Fibroblast of skin of right quadriceps (primary cell): ENCODE data around the gene ISL2.
"Not testable (repeated sequence)": the region's sequence is repeated elsewhere in the genome, so short reads cannot be mapped to it uniquely, and the experiment has no call there.

Source experiments
- DNase-seq: peaks from one replicate; pipeline ENCODE4 v3.0.0-alpha.2; 2013

Gene ISL2

GRCh38 chr15:76336254-76337058 is at the start of gene ISL2:
TSS of gene ISL2 (plus strand) at chr15:76336773. CDS start at chr15:76336884, 111 bp downstream.
- peak; percentile 83 for DNase-seq

GRCh38 chr15:76289582-76289981 is 47.0 kb upstream of the ISL2 start:
- no peak for DNase-seq

DNA sequence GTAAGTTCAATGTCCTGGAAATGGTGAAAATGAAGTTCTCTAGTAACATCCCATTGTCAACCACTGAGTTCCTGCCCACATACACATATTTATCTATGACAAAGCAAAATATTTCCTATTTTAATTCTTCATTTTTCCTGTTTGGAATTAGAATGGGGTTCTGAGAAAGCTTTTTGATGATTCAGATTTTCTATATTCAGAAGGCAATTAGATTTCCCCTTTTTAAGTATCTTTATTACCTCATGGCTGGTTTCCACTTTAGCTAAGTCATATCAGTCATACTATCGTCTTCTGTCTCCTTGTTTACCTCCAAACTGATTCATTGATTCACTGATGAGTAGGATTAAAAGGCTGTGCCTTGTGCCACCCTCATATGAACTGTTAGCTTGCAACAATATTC is 43.2 kb upstream of the ISL2 start:
- DNase-seq = peak; percentile 22

DNA sequence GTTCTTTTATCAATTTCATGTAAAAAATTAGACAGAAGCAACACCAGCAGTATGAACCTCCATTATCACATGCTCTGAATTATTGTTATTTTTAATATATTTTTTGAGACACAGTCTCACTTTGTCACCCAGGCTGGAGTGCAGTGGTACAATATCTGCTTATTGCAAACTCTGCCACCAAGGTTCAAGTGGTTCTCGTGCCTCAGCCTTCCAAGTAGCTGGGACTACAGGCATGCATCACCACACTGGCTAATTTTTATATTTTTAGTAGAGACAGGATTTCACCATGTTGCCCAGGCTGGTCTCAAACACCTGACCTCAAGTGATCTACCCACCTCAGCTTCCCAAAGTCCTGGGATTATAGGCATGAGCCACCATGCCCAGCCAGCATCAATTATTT is 42.1 kb upstream of the ISL2 start:
- DNase-seq = not testable (repeated sequence)

DNA sequence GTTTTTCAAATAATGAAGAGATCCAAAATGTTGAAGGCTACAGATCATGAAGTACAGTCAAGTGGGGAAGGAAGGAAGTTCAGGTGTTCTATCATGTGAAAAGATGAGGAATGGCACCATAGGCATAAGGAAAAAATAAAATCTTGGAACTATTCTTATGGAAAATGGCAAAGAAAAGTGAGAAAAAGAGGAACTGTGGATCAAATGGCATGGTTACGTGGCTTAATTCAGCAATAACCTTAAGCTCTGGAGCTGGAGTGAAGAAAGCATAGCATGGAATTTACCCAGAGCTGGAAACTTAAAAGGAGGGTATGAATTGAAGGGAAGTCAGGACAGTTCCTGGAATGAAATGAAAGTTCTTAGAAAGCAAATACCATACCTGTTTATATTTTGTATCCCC is 39.7 kb upstream of the ISL2 start:
- no peak for DNase-seq

DNA sequence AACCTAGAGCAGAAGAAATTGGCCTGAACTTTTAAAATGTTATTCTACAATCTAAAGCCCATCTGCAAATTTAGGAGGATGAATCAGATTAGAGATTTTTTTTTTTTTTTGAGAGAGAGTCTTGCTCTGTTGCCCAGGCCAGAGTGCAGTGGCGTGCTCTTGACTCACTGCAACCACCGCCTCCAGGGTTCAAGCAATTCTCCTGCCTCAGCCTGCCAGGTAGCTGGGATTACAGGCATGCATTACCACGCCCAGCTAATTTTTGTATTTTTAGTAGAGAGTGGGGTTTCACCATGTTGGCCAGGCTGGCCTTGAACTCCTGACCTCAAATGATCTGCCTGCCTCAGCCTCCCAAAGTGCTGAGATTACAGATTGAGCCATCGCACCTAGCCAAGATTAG is 38.6 kb upstream of the ISL2 start:
- not testable (repeated sequence) for DNase-seq

GRCh38 chr15:76298986-76299385 is 37.6 kb upstream of the ISL2 start:
- no peak for DNase-seq

GRCh38 chr15:76299786-76300185 is 36.8 kb upstream of the ISL2 start:
- DNase-seq = no peak

GRCh38 chr15:76303909-76304308 is 32.7 kb upstream of the ISL2 start:
- no peak for DNase-seq

- DNase-seq = no peak
Measured at GRCh38 chr15:76309601-76310330, 26.8 kb upstream of the ISL2 start.

DNA sequence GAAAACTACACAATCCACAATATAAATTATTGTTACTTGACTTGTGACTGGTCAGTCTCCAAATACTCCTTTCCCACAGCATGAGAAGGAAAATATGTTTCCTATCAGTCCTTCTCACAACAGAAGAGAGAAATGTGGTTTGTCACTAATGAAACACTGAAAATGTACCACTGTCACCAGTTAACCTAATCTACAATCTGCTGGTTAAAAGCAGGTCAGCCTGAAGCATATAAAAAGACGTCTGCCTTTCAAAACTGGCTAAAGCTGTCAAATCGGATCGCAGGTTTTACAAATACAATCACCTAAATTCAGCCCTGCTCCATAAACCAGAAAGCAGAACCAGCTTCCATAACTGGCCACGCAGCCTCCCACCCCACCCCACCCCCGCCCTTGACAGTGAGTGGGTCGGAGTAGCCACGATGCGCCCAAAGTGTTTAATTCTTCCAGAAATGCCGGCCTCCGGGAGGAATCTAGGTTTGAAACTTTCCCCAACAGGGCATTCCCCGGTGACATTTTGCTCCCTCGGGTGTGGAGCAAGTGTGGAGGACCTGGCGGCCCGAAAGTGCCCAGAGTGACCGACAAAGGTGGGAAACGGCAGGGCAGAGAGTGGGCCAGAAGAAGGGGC is 26.0 kb upstream of the ISL2 start:
- peak; percentile 14 for DNase-seq

- DNase-seq = peak; percentile 97
Measured at GRCh38 chr15:76311100-76311953, 25.2 kb upstream of the ISL2 start, which contains the start of gene ETFA. TSS of gene ETFA (minus strand) at chr15:76311469. CDS start at chr15:76311388, 81 bp downstream.

- peak; percentile 7 for DNase-seq
Measured at GRCh38 chr15:76312540-76313174, 23.9 kb upstream of the ISL2 start.

- DNase-seq = not testable (repeated sequence)
Measured at GRCh38 chr15:76313175-76313567, 23.4 kb upstream of the ISL2 start.

DNA sequence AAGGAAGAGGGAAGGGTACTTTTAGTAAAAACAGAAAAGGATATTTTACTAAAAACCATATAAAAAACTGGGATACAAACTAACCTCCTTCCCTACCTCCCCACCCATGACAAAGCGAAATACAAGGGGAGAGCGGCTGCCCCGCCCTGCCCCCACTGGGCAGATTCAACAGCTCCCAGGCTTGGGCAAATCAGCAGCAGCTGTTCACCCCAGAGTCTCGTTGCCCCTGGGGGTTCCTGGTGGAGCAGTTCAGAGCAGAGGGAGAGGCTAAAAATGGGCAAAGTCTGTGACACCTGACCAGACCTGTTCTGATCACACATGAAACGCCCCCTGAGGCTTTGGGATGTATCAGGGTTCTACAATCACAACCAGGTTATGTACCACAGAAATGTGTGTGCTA is 22.8 kb upstream of the ISL2 start:
- no peak for DNase-seq

DNA sequence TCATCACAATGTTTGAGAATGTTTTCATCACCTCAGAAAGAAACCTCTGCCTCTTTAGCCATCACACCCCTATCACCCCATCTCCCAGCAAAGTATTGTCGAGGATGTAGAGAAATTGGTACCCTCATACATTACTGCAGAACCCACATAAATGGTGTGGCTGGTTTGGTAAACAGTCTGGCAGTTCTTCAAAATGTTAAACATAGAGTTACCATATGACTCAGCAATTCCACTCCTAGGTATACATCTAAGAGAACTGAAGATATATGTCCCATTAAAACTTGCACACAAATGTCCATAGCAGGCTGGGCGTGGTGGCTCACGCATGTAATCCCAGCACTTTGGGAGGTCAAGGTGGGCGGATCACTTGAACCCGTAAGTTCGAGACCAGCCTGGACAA is 16.6 kb upstream of the ISL2 start:
- DNase-seq = no peak

GRCh38 chr15:76321171-76321570 is 15.4 kb upstream of the ISL2 start:
- DNase-seq = no peak

GRCh38 chr15:76321602-76322001 is 15.0 kb upstream of the ISL2 start:
- no peak for DNase-seq

GRCh38 chr15:76324066-76324465 is 12.5 kb upstream of the ISL2 start:
- DNase-seq = no peak

DNA sequence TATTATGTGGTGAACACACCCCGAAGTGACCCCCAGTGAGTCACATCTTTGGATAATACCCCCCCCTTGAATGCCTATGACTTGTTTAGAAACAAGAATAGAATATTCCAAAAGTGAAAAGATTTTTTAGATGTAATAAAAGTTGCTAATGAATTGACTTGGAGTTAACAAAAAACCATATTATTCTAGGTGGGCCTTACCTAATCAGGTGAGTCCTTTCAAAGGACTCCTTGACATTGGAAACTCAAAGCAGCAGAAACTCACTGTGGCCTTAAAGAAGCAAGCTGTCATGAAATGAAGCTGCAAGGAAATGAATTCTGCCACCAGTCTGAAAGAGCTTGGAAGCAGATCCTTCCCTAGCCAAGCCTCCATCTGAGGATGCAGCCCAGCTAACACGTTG is 10.9 kb upstream of the ISL2 start:
- no peak for DNase-seq

GRCh38 chr15:76327191-76328105 is 9.1 kb upstream of the ISL2 start:
- DNase-seq = no peak
